Heart left ventricle (tissue), 16 donors: ENCODE measurements around the gene TCEAL9. TPM values are rescaled to one million over a fixed set of nuclear protein-coding genes. Genes with fewer than 3 reads are reported as not detected.

Source experiments
- ATAC-seq, 4 donors: fragments of 200-7000 bp; cut with Tn5 transposase; one replicate each; pipeline ENCODE4 v1.9.1; 2020 to 2022; ENCODE audit warnings: moderate library complexity in 4 of 4, mild to moderate bottlenecking in 3 of 4, moderate number of reproducible peaks in 1 of 4
- DNase-seq, 5 donors: peaks; one replicate each; pipeline ENCODE4 v3.0.0-alpha.2; 2020
- H3K27ac ChIP-seq, 12 donors: fragments of 200-600 bp; sonication (generic) in 4 of 12; one replicate each; pipeline versions ENCODE4 v1.5.0 to v1.8.0; 2016 to 2022; ENCODE audit warnings: mild to moderate bottlenecking in 2 of 12
- H3K27me3 ChIP-seq, 9 donors: fragments of 200-600 bp; sonication (generic) in 2 of 9; one replicate each; pipeline versions ENCODE4 v1.5.1 to v1.8.0; 2016 to 2022; ENCODE audit warnings: mild to moderate bottlenecking in 3 of 9
- H3K36me3 ChIP-seq, 9 donors: fragments of 200-600 bp; sonication (generic) in 2 of 9; one replicate each; pipeline versions ENCODE4 v1.5.0 to v1.8.0; 2018 to 2022; ENCODE audit warnings: mild to moderate bottlenecking in 2 of 9
- H3K4me1 ChIP-seq, 12 donors: fragments of 200-600 bp; sonication (generic) in 4 of 12; one replicate each; pipeline versions ENCODE4 v1.5.0 to v1.8.0; 2016 to 2022; ENCODE audit warnings: mild to moderate bottlenecking in 3 of 12
- H3K4me3 ChIP-seq, 12 donors: fragments of 200-600 bp; sonication (generic) in 4 of 12; one replicate each; pipeline versions ENCODE4 v1.5.0 to v1.8.0; 2017 to 2022; ENCODE audit warnings: mild to moderate bottlenecking in 9 of 12, moderate library complexity in 4 of 12
- H3K9me3 ChIP-seq, 12 donors: fragments of 200-600 bp; sonication (generic) in 4 of 12; one replicate each; pipeline versions ENCODE4 v1.5.0 to v1.8.0; 2016 to 2022; ENCODE audit warnings: mild to moderate bottlenecking in 1 of 12
- CTCF ChIP-seq, 12 donors: fragments of 200-600 bp; sonication (generic) in 4 of 12; IDR thresholded peaks; one replicate each; pipeline versions ENCODE4 v1.5.0 to v1.8.0; 2018 to 2022; ENCODE audit warnings: antibody characterized with exemption in 12 of 12, mild to moderate bottlenecking in 5 of 12
- POLR2A ChIP-seq, 2 donors: fragments of 450-650 bp; IDR thresholded peaks; one replicate each; pipeline ENCODE4 v1.6.1; 2017; ENCODE audit warnings: antibody characterized with exemption in 2 of 2, mild to moderate bottlenecking in 2 of 2, moderate library complexity in 2 of 2
- WGBS, 4 donors: extraction: QIAGEN DNeasy Blood & Tissue Kit in 2 of 4; methylation state at CpG; one replicate each; pipeline versions ENCODE4 v1.1.5 to v1.1.7; 2013 to 2018; 5-methylcytosine and 5-hydroxymethylcytosine counted together
- intact Hi-C, 10 donors: fragments of 100-400 bp; cut with DNase I; formaldehyde crosslinking; loops; one replicate each; pipeline versions ENCODE4 v1.11.1 to v1.14.2; 2022
- polyA plus RNA-seq, 2 donors: library from polyadenylated mRNA; stranded (reverse); fragments of 200-250 nt; gene quantifications; one replicate each; pipeline ENCODE4 v1.2.3, GENCODE V29; 2013
- total RNA-seq, 9 donors: library from RNA; depleted of rRNA in 2 of 9; stranded (reverse); fragments of >200 nt in 2 of 9; fragmentation: NEBNext Ultra II Directional in 3 of 9; extraction: Animal tissue kit (Norgen Biotek cat#: 25700) in 3 of 9; gene quantifications; one replicate each; pipeline versions ENCODE4 v1.1.0 to v1.2.4, GENCODE V29; 2016 to 2023
- donor health status: ischemic (EF 13 %, LVEDD 7.1; RV severe dilation, severe dysfunction).
- donor health status: healthy with polysubstance abuse.
- donor health status: DM: no; HTN: yes; CAD: no.
- donor health status: DM: no; HTN: no; CAD: no.
- donor health status: ischemic (EF 25% LVEDD 6.9; RV normal size, moderate dysfunction).
- donor health status: ischemic (EF 25% LVEDD 5.7; RV mildly dilated, moderate dysfunction).
- donor health status: healthy.
- donor health status: DM: yes; HTN: yes; CAD: no.
- donor health status: ischemic (EF 35%, LVEDD 5.7; RV mildly dilated, moderate dysfunction).
- donor health status: nonischemic (EF 11% LVEDD 7.7; RV severe dilation, severe dysfunction).
- donor health status: DM: yes; HTN: yes; CAD: no.
- donor health status: PGD.
- donor health status: ischemic (EF 29% LVEDD 5.4; RV normal size, mild dysfunction).
- donor health status: nonischemic (EF 23%, LVEDD 6.1; RV moderate dilation, normal function).

Gene TCEAL9
- total and polyA plus RNA-seq, 11 donors, result 15.7 to 60.3 (median 28.9) TPM

GRCh38 chrX:103362474-103362873 lies 6.2 kb downstream of the TCEAL9 start:
- Histone ChIP-seq H3K4me3 (no peak overlapping the region), H3K9me3 (no peaks in the 10 kb centered on the region), H3K36me3 (peaks cover 0 to 10% (median 0%) of the 10 kb centered on the region in 9 donors), H3K4me1 (peaks cover 0 to 5% (median 0%) of the 10 kb centered on the region in 12 donors), H3K27me3 (no peaks in the 10 kb centered on the region), H3K27ac (no peak overlapping the region)
- TF ChIP-seq POLR2A (IDR thresholded peaks at IDR 0.05) (no peak), CTCF (IDR thresholded peaks at IDR 0.05) (no peak)
- intact Hi-C loops, result no loop called here
- WGBS, 4 donors, result 21 to 40% (median 28%) methylated on average over 1 of the region's 1 CpG
- DNase-seq, result no peak
- ATAC-seq, result no peak

GRCh38 chrX:103363046-103363445 lies 6.7 kb downstream of the TCEAL9 start:
- Histone ChIP-seq H3K36me3 (peaks cover 0 to 5% (median 0%) of the 10 kb centered on the region in 9 donors), H3K4me3 (no peak overlapping the region), H3K9me3 (no peaks in the 10 kb centered on the region), H3K4me1 (no peaks in the 10 kb centered on the region), H3K27ac (no peak overlapping the region), H3K27me3 (no peaks in the 10 kb centered on the region)
- ATAC-seq, result no peak
- DNase-seq, result no peak
- TF ChIP-seq CTCF (IDR thresholded peaks at IDR 0.05) (no peak), POLR2A (IDR thresholded peaks at IDR 0.05) (no peak)
- intact Hi-C loops, result no loop called here
- WGBS, 4 donors, result 80 to 96% (median 95%) methylated on average over 2 of the region's 2 CpGs

GRCh38 chrX:103367502-103367901 lies 11.2 kb downstream of the TCEAL9 start:
- H3K9me3 ChIP-seq, result no peaks in the 10 kb centered on the region
- TF ChIP-seq POLR2A (IDR thresholded peaks at IDR 0.05), result no peak
- no peak for TF ChIP-seq CTCF (IDR thresholded peaks at IDR 0.05)
- WGBS, 4 donors, result 54 to 67% (median 62%) methylated on average over 1 of the region's 1 CpG
- no peaks in the 10 kb centered on the region for H3K4me1 ChIP-seq
- H3K4me3 ChIP-seq, result no peak overlapping the region
- H3K27me3 ChIP-seq, result peaks cover 0 to 5% (median 0%) of the 10 kb centered on the region in 9 donors
- ATAC-seq (no peak), DNase-seq (no peak)
- no peak overlapping the region for H3K27ac ChIP-seq
- no peaks in the 10 kb centered on the region for H3K36me3 ChIP-seq
- intact Hi-C loops, result no loop called here

- H3K36me3 ChIP-seq, result no peaks in the 10 kb centered on the region
- intact Hi-C loops, result no loop called here
- ATAC-seq, result no peak
- no peak overlapping the region for H3K27ac ChIP-seq
- no peak for DNase-seq
- no peaks in the 10 kb centered on the region for H3K9me3 ChIP-seq
- TF ChIP-seq POLR2A (IDR thresholded peaks at IDR 0.05), result no peak
- no peak for TF ChIP-seq CTCF (IDR thresholded peaks at IDR 0.05)
- no peaks in the 10 kb centered on the region for H3K4me1 ChIP-seq
- H3K4me3 ChIP-seq, result no peak overlapping the region
- peaks cover 0 to 9% (median 0%) of the 10 kb centered on the region in 9 donors for H3K27me3 ChIP-seq
Observed at GRCh38 chrX:103369479-103369878, 13.2 kb downstream of the TCEAL9 start.
